Stimulated activated naive CD8-positive, alpha-beta T cell treated with anti-CD3 and anti-CD28 coated beads, Interleukin-15, Interleukin-2, amounts not matched to agents 100 ng/mL and 50 ng/mL, for 24 hours (primary cell): ENCODE data around the gene RHBDD3.
"Not testable (repeated sequence)": the region's sequence is repeated elsewhere in the genome, so short reads cannot be mapped to it uniquely, and the experiment has no call there.

ENCODE experiments used
- H3K27ac Mint-ChIP-seq: one replicate; pipeline ENCODE4 v1.8.0; 2021; ENCODE audit warnings: mild to moderate bottlenecking, mixed read lengths
- H3K27me3 Mint-ChIP-seq: one replicate; pipeline ENCODE4 v1.8.0; 2021; ENCODE audit warnings: mixed read lengths
- H3K36me3 Mint-ChIP-seq: one replicate; pipeline ENCODE4 v1.8.0; 2021; ENCODE audit warnings: low read depth, mixed read lengths
- H3K4me1 Mint-ChIP-seq: one replicate; pipeline ENCODE4 v1.8.0; 2021; ENCODE audit warnings: low read depth, mixed read lengths
- H3K4me3 Mint-ChIP-seq: one replicate; pipeline ENCODE4 v1.8.0; 2021; ENCODE audit warnings: mild to moderate bottlenecking, mixed read lengths
- H3K9me3 Mint-ChIP-seq: one replicate; pipeline ENCODE4 v1.8.0; 2021; ENCODE audit warnings: mixed read lengths

RHBDD3 gene

GRCh38 chr22:29224859-29225410 is 42.8 kb downstream of the RHBDD3 start:
- no peak overlapping the region for H3K27ac Mint-ChIP-seq

GRCh38 chr22:29224121-29224858 is 43.5 kb downstream of the RHBDD3 start:
- Mint-ChIP-seq H3K36me3 (no peaks in the 10 kb centered on the region), H3K9me3 (no peaks in the 10 kb centered on the region), H3K27me3 (peaks cover 3% of the 10 kb centered on the region), H3K27ac (no peak overlapping the region), H3K4me3 (no peak overlapping the region), H3K4me1 (no peaks in the 10 kb centered on the region)

More at GRCh38 chr22:29224859-29225410, 42.8 kb downstream of the RHBDD3 start:
- H3K4me3 Mint-ChIP-seq = no peak overlapping the region
- H3K27me3 Mint-ChIP-seq = peaks cover 3% of the 10 kb centered on the region
- H3K4me1 Mint-ChIP-seq = no peaks in the 10 kb centered on the region
- no peaks in the 10 kb centered on the region for H3K36me3 Mint-ChIP-seq
- H3K9me3 Mint-ChIP-seq = no peaks in the 10 kb centered on the region

DNA sequence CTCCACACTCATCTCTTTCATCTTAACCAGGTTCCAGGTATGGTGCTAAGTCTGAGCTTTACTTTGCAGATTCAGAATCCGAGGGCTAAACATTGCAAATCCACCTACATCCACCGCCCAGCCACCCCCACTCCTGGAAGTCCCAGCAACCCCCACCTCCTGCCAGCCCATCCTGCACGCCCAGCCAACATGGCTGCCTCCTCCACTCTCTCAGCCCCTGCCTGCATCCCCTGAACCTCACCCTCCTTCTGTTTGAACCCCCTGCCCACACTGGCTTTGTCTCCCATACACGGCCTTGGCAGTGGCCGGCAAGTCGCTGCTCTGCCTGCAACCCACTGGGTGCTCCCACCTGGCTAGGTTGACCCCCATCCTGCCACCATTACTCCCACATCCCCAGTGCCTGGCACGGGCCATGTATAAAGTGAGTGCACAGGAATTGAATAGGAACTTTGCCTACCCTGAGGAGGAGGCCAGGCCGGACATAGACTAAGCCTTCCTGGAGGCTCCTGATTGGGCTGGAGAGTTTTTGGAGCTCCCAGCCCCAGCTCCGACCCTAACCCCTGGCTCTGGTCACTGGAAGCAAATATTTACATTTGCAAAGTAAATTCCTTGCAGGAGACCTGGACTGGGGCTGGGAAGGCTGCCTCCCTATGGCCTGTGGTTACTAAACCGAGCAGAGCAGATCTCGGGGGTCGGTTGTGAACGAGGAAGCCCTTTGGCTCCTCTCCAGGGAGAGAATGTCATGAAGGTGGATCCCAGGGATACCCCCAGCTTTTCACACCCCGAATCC is 47.7 kb downstream of the RHBDD3 start:
- Mint-ChIP-seq H3K27me3 (no peaks in the 10 kb centered on the region), H3K27ac (no peak overlapping the region), H3K4me3 (no peak overlapping the region), H3K4me1 (no peaks in the 10 kb centered on the region), H3K36me3 (no peaks in the 10 kb centered on the region), H3K9me3 (no peaks in the 10 kb centered on the region)

GRCh38 chr22:29219409-29219782 is 48.4 kb downstream of the RHBDD3 start:
- not testable (repeated sequence) for H3K9me3 Mint-ChIP-seq, H3K27me3 Mint-ChIP-seq, H3K4me1 Mint-ChIP-seq, H3K4me3 Mint-ChIP-seq, H3K27ac Mint-ChIP-seq, H3K36me3 Mint-ChIP-seq

GRCh38 chr22:29218758-29219408 is 48.9 kb downstream of the RHBDD3 start:
- Mint-ChIP-seq H3K9me3 (no peaks in the 10 kb centered on the region), H3K4me1 (no peaks in the 10 kb centered on the region), H3K36me3 (no peaks in the 10 kb centered on the region), H3K27me3 (peaks cover 3% of the 10 kb centered on the region), H3K27ac (no peak overlapping the region), H3K4me3 (no peak overlapping the region)

- no peak overlapping the region for H3K4me3 Mint-ChIP-seq
- no peaks in the 10 kb centered on the region for H3K4me1 Mint-ChIP-seq
- H3K36me3 Mint-ChIP-seq = no peaks in the 10 kb centered on the region
- H3K27me3 Mint-ChIP-seq = peaks cover 5% of the 10 kb centered on the region
- H3K9me3 Mint-ChIP-seq = no peaks in the 10 kb centered on the region
- H3K27ac Mint-ChIP-seq = no peak overlapping the region
Measured at GRCh38 chr22:29217827-29218757, 49.7 kb downstream of the RHBDD3 start.

- no peaks in the 10 kb centered on the region for H3K36me3 Mint-ChIP-seq
- H3K27ac Mint-ChIP-seq = no peak overlapping the region
- peaks cover 5% of the 10 kb centered on the region for H3K27me3 Mint-ChIP-seq
- no peaks in the 10 kb centered on the region for H3K9me3 Mint-ChIP-seq
- H3K4me3 Mint-ChIP-seq = no peak overlapping the region
- no peaks in the 10 kb centered on the region for H3K4me1 Mint-ChIP-seq
Measured at GRCh38 chr22:29216873-29217666, 50.7 kb downstream of the RHBDD3 start.

- H3K4me1 Mint-ChIP-seq = no peaks in the 10 kb centered on the region
- peaks cover 5% of the 10 kb centered on the region for H3K27me3 Mint-ChIP-seq
- no peaks in the 10 kb centered on the region for H3K9me3 Mint-ChIP-seq
- no peak overlapping the region for H3K27ac Mint-ChIP-seq
- no peak overlapping the region for H3K4me3 Mint-ChIP-seq
- H3K36me3 Mint-ChIP-seq = no peaks in the 10 kb centered on the region
Measured at GRCh38 chr22:29216011-29216872, 51.5 kb downstream of the RHBDD3 start.

GRCh38 chr22:29215012-29215860 is 52.5 kb downstream of the RHBDD3 start:
- no peak overlapping the region for H3K4me3 Mint-ChIP-seq
- H3K27me3 Mint-ChIP-seq = peaks cover 5% of the 10 kb centered on the region
- no peak overlapping the region for H3K27ac Mint-ChIP-seq
- H3K4me1 Mint-ChIP-seq = no peaks in the 10 kb centered on the region
- no peaks in the 10 kb centered on the region for H3K9me3 Mint-ChIP-seq
- no peaks in the 10 kb centered on the region for H3K36me3 Mint-ChIP-seq

DNA sequence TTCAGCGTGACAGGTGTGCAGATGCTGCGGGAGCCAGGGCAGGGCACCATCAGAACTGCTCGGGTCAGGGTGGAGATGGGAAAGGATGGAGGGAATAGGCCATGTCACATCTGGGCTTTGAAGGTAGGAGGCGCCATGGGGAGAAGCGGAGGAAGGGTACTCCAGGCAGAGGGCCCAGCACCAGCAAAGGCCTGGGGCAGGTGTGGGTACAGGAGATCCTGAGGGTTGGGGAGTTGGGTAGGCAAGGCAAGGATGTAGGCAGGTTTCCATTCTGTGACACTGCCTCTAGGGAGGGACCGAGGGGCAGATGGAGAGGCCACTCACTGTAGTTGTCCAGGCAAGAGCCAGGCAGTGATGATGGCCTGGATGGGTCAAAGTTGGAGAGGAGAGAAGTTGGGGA is 53.5 kb downstream of the RHBDD3 start:
- Mint-ChIP-seq H3K4me3 (no peak overlapping the region), H3K36me3 (no peaks in the 10 kb centered on the region), H3K9me3 (no peaks in the 10 kb centered on the region), H3K27me3 (peaks cover 5% of the 10 kb centered on the region), H3K4me1 (no peaks in the 10 kb centered on the region), H3K27ac (no peak overlapping the region)

- Mint-ChIP-seq H3K4me3 (no peak overlapping the region), H3K27me3 (peaks cover 5% of the 10 kb centered on the region), H3K9me3 (no peaks in the 10 kb centered on the region), H3K36me3 (no peaks in the 10 kb centered on the region), H3K27ac (no peak overlapping the region), H3K4me1 (no peaks in the 10 kb centered on the region)
Measured at GRCh38 chr22:29213493-29213892, 54.3 kb downstream of the RHBDD3 start.

DNA sequence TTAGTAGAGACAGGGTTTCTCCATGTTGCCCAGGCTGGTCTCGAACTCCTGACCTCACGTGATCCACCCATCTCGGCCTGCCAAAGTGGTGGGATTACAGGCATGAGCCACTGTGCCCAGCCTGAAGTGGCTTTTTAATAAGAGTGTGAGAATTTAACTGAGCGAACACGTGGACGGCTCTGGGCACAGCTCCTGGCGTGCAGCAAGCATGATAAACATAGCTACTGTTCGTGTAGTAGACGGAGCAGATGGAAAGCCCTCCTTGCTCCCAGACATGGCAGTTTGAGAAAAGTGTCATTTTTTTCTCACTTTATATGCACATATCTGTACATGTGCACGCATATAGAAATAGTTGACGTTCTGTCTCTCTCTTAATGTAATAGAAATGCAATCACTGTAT is 55.0 kb downstream of the RHBDD3 start:
- Mint-ChIP-seq H3K4me3 (no peak overlapping the region), H3K36me3 (no peaks in the 10 kb centered on the region), H3K4me1 (no peaks in the 10 kb centered on the region), H3K27me3 (peaks cover 8% of the 10 kb centered on the region), H3K27ac (no peak overlapping the region), H3K9me3 (no peaks in the 10 kb centered on the region)
